Measurements from ENCODE around the gene IHH. TPM values are rescaled to one million over a fixed set of nuclear protein-coding genes. Genes with fewer than 3 reads are reported as not detected.

The IHH gene
- total and polyA plus RNA-seq, 9 of the 15 experiments (the other 6 are each of a cell fraction or from before 2014, with no cell fraction given), result 0.07 TPM; not detected in 8

DNA sequence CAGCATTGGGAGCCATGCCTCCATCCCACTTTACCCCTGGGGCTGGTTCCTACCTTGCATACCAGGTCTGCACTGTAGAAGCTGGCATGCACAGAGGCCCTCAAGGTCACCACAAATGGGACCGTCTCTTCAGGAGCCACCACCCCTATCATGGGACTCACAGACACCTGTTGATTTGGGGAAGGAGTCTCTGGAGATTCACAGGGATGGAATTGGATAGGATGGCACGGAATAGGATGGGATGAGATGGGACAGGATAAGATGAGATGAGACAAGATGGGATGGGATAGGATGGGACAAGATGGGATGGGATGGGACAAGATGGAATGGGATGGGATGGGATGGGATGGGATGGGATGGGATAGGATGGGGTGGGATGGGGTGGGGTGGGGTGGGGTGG, 51.4 kb downstream of the IHH start (continued):
- no peak for TF ChIP-seq RAD21 (CRISPR knock-in tag; conservative IDR thresholded peaks at IDR 0.05 in 1 of 2, IDR thresholded peaks at IDR 0.05 in 1 of 2)
- TF ChIP-seq, protein P1, sequence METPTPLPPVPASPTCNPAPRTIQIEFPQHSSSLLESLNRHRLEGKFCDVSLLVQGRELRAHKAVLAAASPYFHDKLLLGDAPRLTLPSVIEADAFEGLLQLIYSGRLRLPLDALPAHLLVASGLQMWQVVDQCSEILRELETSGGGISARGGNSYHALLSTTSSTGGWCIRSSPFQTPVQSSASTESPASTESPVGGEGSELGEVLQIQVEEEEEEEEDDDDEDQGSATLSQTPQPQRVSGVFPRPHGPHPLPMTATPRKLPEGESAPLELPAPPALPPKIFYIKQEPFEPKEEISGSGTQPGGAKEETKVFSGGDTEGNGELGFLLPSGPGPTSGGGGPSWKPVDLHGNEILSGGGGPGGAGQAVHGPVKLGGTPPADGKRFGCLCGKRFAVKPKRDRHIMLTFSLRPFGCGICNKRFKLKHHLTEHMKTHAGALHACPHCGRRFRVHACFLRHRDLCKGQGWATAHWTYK (CRISPR knock-in tag; IDR thresholded peaks at IDR 0.05), result no peak

MicroRNAs encoded within 50 kb of the gene (microRNA counts, 767-probe panel; counts per million panel counts)
- 870 counts per million, percentile 17 among the panel's probes with 10 or more counts for microRNA hsa-miR-3131

Small RNAs within 50 kb of the gene (microRNA-seq; reads per million reads assigned to microRNA genes)
- not detected for gene MIR3131 (ENCODE audit: borderline microRNAs expressed)

Small RNAs within 50 kb of the gene (small RNA-seq; reads per million reads assigned to genes)
- 0.18 reads per million for gene MIR3131
- not detected for gene RN7SL764P

Other genes with a start within 250 kb of the IHH start
Only the 7 nearest of the 21 such genes appear.
- gene CDK5R2, start 101.3 kb downstream of the IHH start, total RNA-seq (2014; rRNA removed), result not detected in 2 replicates
- not detected in 2 replicates for gene CDK5R2, start 101.3 kb downstream of the IHH start, total RNA-seq (2014; rRNA removed; fragmentation: Illumina TruSeq; extraction: Trizol)
- not detected in 2 replicates for gene CDK5R2, start 101.3 kb downstream of the IHH start, total RNA-seq (2015; rRNA removed; fragmentation: Illumina TruSeq; extraction: Trizol)
- 0.09 TPM in 1 of 2 replicates, not detected in the other for gene CDK5R2, start 101.3 kb downstream of the IHH start, total RNA-seq (2021)
- gene CDK5R2, start 101.3 kb downstream of the IHH start, polyA plus RNA-seq (2011; rRNA removed), result not detected in 2 replicates
- not detected in 2 replicates for gene CDK5R2, start 101.3 kb downstream of the IHH start, polyA plus RNA-seq (2014; fragmentation: Illumina TruSeq; extraction: Trizol)
- not detected for gene CDK5R2, start 101.3 kb downstream of the IHH start, polyA plus RNA-seq (2014; fragmentation: Nextera tagmentation; extraction: Ambion mirVana)
- gene CDK5R2, start 101.3 kb downstream of the IHH start, polyA plus RNA-seq (2014; rRNA removed), result not detected in 2 replicates
- 0.45 and 0.57 TPM in 2 replicates for gene FEV, start 75.7 kb downstream of the IHH start, total RNA-seq (2014; rRNA removed)
- gene FEV, start 75.7 kb downstream of the IHH start, total RNA-seq (2014; rRNA removed; fragmentation: Illumina TruSeq; extraction: Trizol), result 0.29 TPM in 1 of 2 replicates, not detected in the other
- gene FEV, start 75.7 kb downstream of the IHH start, total RNA-seq (2015; rRNA removed; fragmentation: Illumina TruSeq; extraction: Trizol), result 0.36 and 0.49 TPM in 2 replicates
- 1.6 and 2.4 TPM in 2 replicates for gene FEV, start 75.7 kb downstream of the IHH start, total RNA-seq (2021)
- 1.1 TPM in 2 replicates for gene FEV, start 75.7 kb downstream of the IHH start, polyA plus RNA-seq (2011; rRNA removed)
- 0.79 and 0.83 TPM in 2 replicates for gene FEV, start 75.7 kb downstream of the IHH start, polyA plus RNA-seq (2014; fragmentation: Illumina TruSeq; extraction: Trizol)
- under 1 TPM; 0.08 to 0.14 TPM for gene FEV, start 75.7 kb downstream of the IHH start, polyA plus RNA-seq (2014; fragmentation: Nextera tagmentation; extraction: Ambion mirVana)
- 0.78 and 1.7 TPM in 2 replicates for gene FEV, start 75.7 kb downstream of the IHH start, polyA plus RNA-seq (2014; rRNA removed)
- gene CRYBA2, start 67.5 kb downstream of the IHH start, total RNA-seq (2014; rRNA removed), result 0.73 TPM in 1 of 2 replicates, not detected in the other
- not detected in 2 replicates for gene CRYBA2, start 67.5 kb downstream of the IHH start, total RNA-seq (2014; rRNA removed; fragmentation: Illumina TruSeq; extraction: Trizol)
- 0.72 and 0.75 TPM in 2 replicates for gene CRYBA2, start 67.5 kb downstream of the IHH start, total RNA-seq (2015; rRNA removed; fragmentation: Illumina TruSeq; extraction: Trizol)
- gene CRYBA2, start 67.5 kb downstream of the IHH start, total RNA-seq (2021), result 0.51 and 0.81 TPM in 2 replicates
- gene CRYBA2, start 67.5 kb downstream of the IHH start, polyA plus RNA-seq (2011; rRNA removed), result 0.23 and 1.8 TPM in 2 replicates
- gene CRYBA2, start 67.5 kb downstream of the IHH start, polyA plus RNA-seq (2014; fragmentation: Illumina TruSeq; extraction: Trizol), result not detected in 2 replicates
- under 1 TPM in 1 of 2 experiments, not detected in 1; 0.11 TPM for gene CRYBA2, start 67.5 kb downstream of the IHH start, polyA plus RNA-seq (2014; fragmentation: Nextera tagmentation; extraction: Ambion mirVana)
- gene CRYBA2, start 67.5 kb downstream of the IHH start, polyA plus RNA-seq (2014; rRNA removed), result not detected in 2 replicates
- not detected in 2 replicates for gene CFAP65, start 19.4 kb downstream of the IHH start, total RNA-seq (2014; rRNA removed)
- not detected in 2 replicates for gene CFAP65, start 19.4 kb downstream of the IHH start, total RNA-seq (2014; rRNA removed; fragmentation: Illumina TruSeq; extraction: Trizol)
- not detected in 2 replicates for gene CFAP65, start 19.4 kb downstream of the IHH start, total RNA-seq (2015; rRNA removed; fragmentation: Illumina TruSeq; extraction: Trizol)
- not detected in 2 replicates for gene CFAP65, start 19.4 kb downstream of the IHH start, total RNA-seq (2021)
- gene CFAP65, start 19.4 kb downstream of the IHH start, polyA plus RNA-seq (2011; rRNA removed), result not detected in 2 replicates
- not detected in 2 replicates for gene CFAP65, start 19.4 kb downstream of the IHH start, polyA plus RNA-seq (2014; fragmentation: Illumina TruSeq; extraction: Trizol)
- gene CFAP65, start 19.4 kb downstream of the IHH start, polyA plus RNA-seq (2014; fragmentation: Nextera tagmentation; extraction: Ambion mirVana), result not detected
- gene CFAP65, start 19.4 kb downstream of the IHH start, polyA plus RNA-seq (2014; rRNA removed), result not detected in 2 replicates
- gene NHEJ1, start 99.9 kb upstream of the IHH start, total RNA-seq (2014; rRNA removed), result 9.0 and 13.8 TPM in 2 replicates
- 13.6 and 13.9 TPM in 2 replicates for gene NHEJ1, start 99.9 kb upstream of the IHH start, total RNA-seq (2014; rRNA removed; fragmentation: Illumina TruSeq; extraction: Trizol)
- 10.6 and 10.7 TPM in 2 replicates for gene NHEJ1, start 99.9 kb upstream of the IHH start, total RNA-seq (2015; rRNA removed; fragmentation: Illumina TruSeq; extraction: Trizol)
- gene NHEJ1, start 99.9 kb upstream of the IHH start, total RNA-seq (2021), result 9.7 and 12.2 TPM in 2 replicates
- gene NHEJ1, start 99.9 kb upstream of the IHH start, polyA plus RNA-seq (2011; rRNA removed), result 18.9 and 19.8 TPM in 2 replicates
- 15.6 and 15.8 TPM in 2 replicates for gene NHEJ1, start 99.9 kb upstream of the IHH start, polyA plus RNA-seq (2014; fragmentation: Illumina TruSeq; extraction: Trizol)
- 10 to 100 TPM; 16.5 to 23.7 TPM for gene NHEJ1, start 99.9 kb upstream of the IHH start, polyA plus RNA-seq (2014; fragmentation: Nextera tagmentation; extraction: Ambion mirVana)
- 9.3 and 11.6 TPM in 2 replicates for gene NHEJ1, start 99.9 kb upstream of the IHH start, polyA plus RNA-seq (2014; rRNA removed)
- 0.27 TPM in 1 of 2 replicates, not detected in the other for gene SLC23A3, start 109.1 kb upstream of the IHH start, total RNA-seq (2014; rRNA removed)
- 0.06 and 0.11 TPM in 2 replicates for gene SLC23A3, start 109.1 kb upstream of the IHH start, total RNA-seq (2014; rRNA removed; fragmentation: Illumina TruSeq; extraction: Trizol)
- gene SLC23A3, start 109.1 kb upstream of the IHH start, total RNA-seq (2015; rRNA removed; fragmentation: Illumina TruSeq; extraction: Trizol), result 0.19 and 0.22 TPM in 2 replicates
- gene SLC23A3, start 109.1 kb upstream of the IHH start, total RNA-seq (2021), result 0.60 and 0.64 TPM in 2 replicates
- 0.25 and 0.65 TPM in 2 replicates for gene SLC23A3, start 109.1 kb upstream of the IHH start, polyA plus RNA-seq (2011; rRNA removed)
- gene SLC23A3, start 109.1 kb upstream of the IHH start, polyA plus RNA-seq (2014; fragmentation: Illumina TruSeq; extraction: Trizol), result 0.14 and 0.16 TPM in 2 replicates
- gene SLC23A3, start 109.1 kb upstream of the IHH start, polyA plus RNA-seq (2014; fragmentation: Nextera tagmentation; extraction: Ambion mirVana), result under 1 TPM; 0.06 to 0.07 TPM
- gene SLC23A3, start 109.1 kb upstream of the IHH start, polyA plus RNA-seq (2014; rRNA removed), result 0.07 TPM in 1 of 2 replicates, not detected in the other
- 30.5 and 32.2 TPM in 2 replicates for gene CNPPD1, start 116.0 kb upstream of the IHH start, total RNA-seq (2014; rRNA removed)
- 16.3 and 17.4 TPM in 2 replicates for gene CNPPD1, start 116.0 kb upstream of the IHH start, total RNA-seq (2014; rRNA removed; fragmentation: Illumina TruSeq; extraction: Trizol)
- gene CNPPD1, start 116.0 kb upstream of the IHH start, total RNA-seq (2015; rRNA removed; fragmentation: Illumina TruSeq; extraction: Trizol), result 22.3 and 23.3 TPM in 2 replicates
- 51.6 and 53.5 TPM in 2 replicates for gene CNPPD1, start 116.0 kb upstream of the IHH start, total RNA-seq (2021)
- gene CNPPD1, start 116.0 kb upstream of the IHH start, polyA plus RNA-seq (2011; rRNA removed), result 27.0 and 33.6 TPM in 2 replicates
- gene CNPPD1, start 116.0 kb upstream of the IHH start, polyA plus RNA-seq (2014; fragmentation: Illumina TruSeq; extraction: Trizol), result 30.4 and 38.0 TPM in 2 replicates
- 10 to 100 TPM in 1 of 2 experiments, 1 to 10 TPM in 1; 9.9 to 21.9 TPM for gene CNPPD1, start 116.0 kb upstream of the IHH start, polyA plus RNA-seq (2014; fragmentation: Nextera tagmentation; extraction: Ambion mirVana)
- 35.9 and 39.8 TPM in 2 replicates for gene CNPPD1, start 116.0 kb upstream of the IHH start, polyA plus RNA-seq (2014; rRNA removed)